Lower lobe of right lung (tissue), 2 donors: ENCODE data around the gene HSPA12B. TPM values are rescaled to one million over a fixed set of nuclear protein-coding genes. Genes with fewer than 3 reads are reported as not detected.
A peak's percentile ranks its signal among the peaks of the same experiment; 100 is the strongest.

Experiments used
- ATAC-seq, 2 donors: fragments of 200-7000 bp; cut with Tn5 transposase; one replicate each; pipeline ENCODE4 v1.9.1; 2020 to 2022; ENCODE audit warnings: mild to moderate bottlenecking in 2 of 2, moderate library complexity in 2 of 2
- DNase-seq: peaks from one replicate; pipeline ENCODE4 v3.0.0-alpha.2; 2020
- H3K27ac ChIP-seq: fragments of 200-600 bp; one replicate; pipeline ENCODE4 v1.8.0; 2022
- H3K27me3 ChIP-seq: fragments of 200-600 bp; one replicate; pipeline ENCODE4 v1.8.0; 2022; ENCODE audit warnings: low read depth
- H3K36me3 ChIP-seq: fragments of 200-600 bp; one replicate; pipeline ENCODE4 v1.8.0; 2022; ENCODE audit warnings: mild to moderate bottlenecking
- H3K4me1 ChIP-seq: fragments of 200-600 bp; one replicate; pipeline ENCODE4 v1.8.0; 2022
- H3K4me3 ChIP-seq: fragments of 200-600 bp; one replicate; pipeline ENCODE4 v1.8.0; 2022; ENCODE audit warnings: mild to moderate bottlenecking
- H3K9me3 ChIP-seq: fragments of 200-600 bp; one replicate; pipeline ENCODE4 v1.8.0; 2022
- intact Hi-C: fragments of 100-400 bp; cut with DNase I; formaldehyde crosslinking; loops from one replicate; pipeline ENCODE4 v1.11.0; 2022
- total RNA-seq: library from RNA; stranded (reverse); fragmentation: NEBNext Ultra II Directional; extraction: Animal tissue kit (Norgen Biotek cat#: 25700); gene quantifications from one replicate; pipeline ENCODE4 v1.2.1, GENCODE V29; 2021
- TF ChIP-seq, protein P1 (sequence below): fragments of 200-600 bp; IDR thresholded peaks from one replicate; pipeline ENCODE4 v1.8.0; 2022; ENCODE audit warnings: antibody characterized with exemption, mild to moderate bottlenecking
- donor health status: DM: no; HTN: yes; CAD: no; lungs with severe emphysema.

HSPA12B gene
- total RNA-seq, 1 donor from 2014 or later = 36.9 TPM

- peaks cover under 1% of the 10 kb centered on the region for H3K36me3 ChIP-seq
- H3K4me3 ChIP-seq = no peak overlapping the region
- ATAC-seq (no peak), DNase-seq (no peak)
- H3K9me3 ChIP-seq = no peaks in the 10 kb centered on the region
- TF ChIP-seq, protein P1, sequence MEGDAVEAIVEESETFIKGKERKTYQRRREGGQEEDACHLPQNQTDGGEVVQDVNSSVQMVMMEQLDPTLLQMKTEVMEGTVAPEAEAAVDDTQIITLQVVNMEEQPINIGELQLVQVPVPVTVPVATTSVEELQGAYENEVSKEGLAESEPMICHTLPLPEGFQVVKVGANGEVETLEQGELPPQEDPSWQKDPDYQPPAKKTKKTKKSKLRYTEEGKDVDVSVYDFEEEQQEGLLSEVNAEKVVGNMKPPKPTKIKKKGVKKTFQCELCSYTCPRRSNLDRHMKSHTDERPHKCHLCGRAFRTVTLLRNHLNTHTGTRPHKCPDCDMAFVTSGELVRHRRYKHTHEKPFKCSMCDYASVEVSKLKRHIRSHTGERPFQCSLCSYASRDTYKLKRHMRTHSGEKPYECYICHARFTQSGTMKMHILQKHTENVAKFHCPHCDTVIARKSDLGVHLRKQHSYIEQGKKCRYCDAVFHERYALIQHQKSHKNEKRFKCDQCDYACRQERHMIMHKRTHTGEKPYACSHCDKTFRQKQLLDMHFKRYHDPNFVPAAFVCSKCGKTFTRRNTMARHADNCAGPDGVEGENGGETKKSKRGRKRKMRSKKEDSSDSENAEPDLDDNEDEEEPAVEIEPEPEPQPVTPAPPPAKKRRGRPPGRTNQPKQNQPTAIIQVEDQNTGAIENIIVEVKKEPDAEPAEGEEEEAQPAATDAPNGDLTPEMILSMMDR = no peak
- intact Hi-C loops = no loop called here
- peaks cover 27% of the 10 kb centered on the region for H3K27me3 ChIP-seq
- peaks cover 52% of the 10 kb centered on the region for H3K4me1 ChIP-seq
- H3K27ac ChIP-seq = no peak overlapping the region
These were observed 1.4 kb upstream of the HSPA12B start for GRCh38 chr20:3730803-3731672.

GRCh38 chr20:3731944-3732326 is 550 bp upstream of the HSPA12B start:
- Histone ChIP-seq H3K4me1 (peaks cover 60% of the 10 kb centered on the region), H3K27me3 (peaks cover 22% of the 10 kb centered on the region), H3K9me3 (no peaks in the 10 kb centered on the region), H3K4me3 (no peak overlapping the region), H3K27ac (peak overlapping the region; percentile 73), H3K36me3 (peaks cover 4% of the 10 kb centered on the region)
- TF ChIP-seq, protein P1 = no peak
- intact Hi-C loops = no loop called here
- DNase-seq (no peak), ATAC-seq (peak in 1 of 2 donors; percentile 5)

- TF ChIP-seq, protein P1 = no peak
- Histone ChIP-seq H3K27me3 (peaks cover 22% of the 10 kb centered on the region), H3K4me1 (peaks cover 66% of the 10 kb centered on the region), H3K4me3 (peak overlapping the region; percentile 62), H3K36me3 (peaks cover 4% of the 10 kb centered on the region), H3K27ac (peak overlapping the region; percentile 79), H3K9me3 (no peaks in the 10 kb centered on the region)
- intact Hi-C loops = no loop called here
- ATAC-seq = no peak
- DNase-seq = no peak
These were observed 872 bp downstream of the HSPA12B start for GRCh38 chr20:3733119-3733995.

DNA sequence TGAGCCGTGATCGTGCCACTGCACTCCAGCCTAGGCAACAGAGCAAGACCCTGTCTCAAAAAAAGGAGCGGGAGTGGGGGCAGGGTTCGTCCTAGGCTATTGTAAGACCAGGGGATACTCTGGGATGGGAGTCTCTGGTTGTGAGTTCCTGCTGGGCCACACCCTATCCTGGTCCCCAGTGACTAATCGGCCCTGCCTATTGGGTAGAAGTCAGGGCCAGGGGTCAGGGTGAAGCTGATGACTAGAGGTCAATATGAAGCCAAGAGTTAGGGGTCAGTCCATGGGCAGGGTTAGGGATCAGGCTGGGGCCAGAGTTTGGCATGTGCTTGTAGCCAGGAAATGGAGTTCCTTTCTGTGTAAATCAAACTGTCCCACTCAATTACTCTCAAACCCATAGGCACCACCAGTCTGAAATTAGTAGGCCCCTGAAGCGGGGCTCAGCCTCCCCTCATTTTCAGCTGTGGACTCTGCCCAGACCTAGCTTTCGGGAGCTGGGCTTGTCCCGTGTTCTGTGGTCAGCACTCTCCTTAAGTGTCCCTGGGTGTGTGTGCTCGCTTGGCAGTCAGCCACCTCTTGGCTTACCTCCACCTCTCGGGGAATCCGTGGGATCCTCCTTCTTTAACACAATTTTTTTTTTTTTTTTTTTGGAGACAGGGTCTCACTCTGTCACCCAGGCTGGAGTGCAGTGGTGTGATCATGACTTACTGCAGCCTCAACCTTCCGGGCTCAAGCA is 1.8 kb downstream of the HSPA12B start:
- H3K9me3 ChIP-seq = no peaks in the 10 kb centered on the region
- peak overlapping the region; percentile 79 for H3K27ac ChIP-seq
- H3K36me3 ChIP-seq = peaks cover 4% of the 10 kb centered on the region
- peaks cover 16% of the 10 kb centered on the region for H3K27me3 ChIP-seq
- peak overlapping the region; percentile 62 for H3K4me3 ChIP-seq
- ATAC-seq (peak; percentile 50 to 56), DNase-seq (peak; percentile 65)
- TF ChIP-seq, protein P1 = no peak
- H3K4me1 ChIP-seq = peaks cover 60% of the 10 kb centered on the region
- intact Hi-C loops = no loop called here

DNA sequence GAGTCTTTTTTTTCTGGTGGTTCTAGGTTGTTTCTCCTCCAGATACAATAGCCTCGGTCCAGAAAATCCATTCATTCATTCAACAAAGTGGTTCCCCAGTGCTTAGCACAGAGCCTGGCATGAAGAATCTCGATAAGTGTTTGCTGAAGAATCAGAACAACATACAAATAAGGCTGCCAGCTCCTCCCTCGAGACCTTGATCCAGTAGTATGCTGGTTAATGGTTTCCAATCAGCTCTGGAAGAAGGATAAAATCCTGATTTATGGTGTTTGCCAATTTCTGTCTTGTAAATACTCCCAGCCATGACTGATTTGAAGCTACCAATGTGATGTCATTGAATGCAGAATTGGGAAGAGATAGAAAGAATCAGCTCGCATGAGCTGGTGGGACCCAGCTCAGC is 3.3 kb downstream of the HSPA12B start:
- Histone ChIP-seq H3K27ac (no peak overlapping the region), H3K36me3 (peaks cover 4% of the 10 kb centered on the region), H3K4me1 (peaks cover 66% of the 10 kb centered on the region), H3K27me3 (peaks cover 15% of the 10 kb centered on the region), H3K4me3 (no peak overlapping the region), H3K9me3 (no peaks in the 10 kb centered on the region)
- ATAC-seq = no peak
- intact Hi-C loops = no loop called here
- DNase-seq = no peak
- TF ChIP-seq, protein P1 = no peak
